OCI-LY7 (cell line): ENCODE data around the gene OR4C11. TPM values are rescaled to one million over a fixed set of nuclear protein-coding genes. Genes with fewer than 3 reads are reported as not detected.

Source experiments
- BruUV-seq: library from RNA; stranded (reverse); fragments of 400-500 nt; replicated peaks from 2 replicates; lab custom pipeline; 2021; lab: Mats Ljungman, UMichigan
- CTCF ChIA-PET: fragments of 300-600 bp; sonication (Branson Sonifier 250); formaldehyde crosslinking; loops from one replicate; lab custom pipeline; 2022; ENCODE audit warnings: antibody characterized with exemption; ENCODE audit not compliant: unreplicated experiment; lab: Charles Lee
- POLR2A ChIA-PET: fragments of 300-600 bp; sonication (Branson Sonifier 250); formaldehyde crosslinking; loops from one replicate; lab custom pipeline; 2022; ENCODE audit warnings: antibody characterized with exemption; lab: Charles Lee
- DNase-seq: peaks from one replicate; pipeline ENCODE4 v3.0.0-alpha.2; 2015; ENCODE audit warnings: low spot score
- H2AFZ ChIP-seq: fragments of 200-600 bp; sonication (generic), shearing (Covaris generic); 2 replicates; pipeline ENCODE4 v1.6.1; 2014; ENCODE audit warnings: mild to moderate bottlenecking, antibody characterized with exemption, low read length, moderate library complexity
- H3K27ac ChIP-seq: fragments of 200-600 bp; sonication (generic); 2 replicates; pipeline ENCODE4 v1.5.1; 2014; ENCODE audit warnings: mixed run types, low read depth, mild to moderate bottlenecking, moderate library complexity, low read length, inconsistent platforms; ENCODE audit not compliant: poor library complexity, severe bottlenecking
- H3K36me3 ChIP-seq: fragments of 200-600 bp; sonication (generic); 2 replicates; pipeline ENCODE4 v1.6.1; 2014; ENCODE audit warnings: mild to moderate bottlenecking, antibody characterized with exemption, low read length, moderate library complexity, mixed read lengths; ENCODE audit not compliant: insufficient read depth
- H3K4me1 ChIP-seq: fragments of 200-600 bp; sonication (generic); 2 replicates; pipeline ENCODE4 v1.5.1; 2014; ENCODE audit warnings: mild to moderate bottlenecking, low read length; ENCODE audit not compliant: insufficient read depth, poor library complexity, severe bottlenecking
- H3K4me2 ChIP-seq: fragments of 200-600 bp; sonication (generic); 2 replicates; pipeline ENCODE4 v1.6.1; 2014; ENCODE audit warnings: mild to moderate bottlenecking, low read length
- H3K4me3 ChIP-seq: fragments of 200-600 bp; sonication (generic); 2 replicates; pipeline ENCODE4 v1.5.1; 2014; ENCODE audit warnings: mild to moderate bottlenecking, low read depth, low read length; ENCODE audit not compliant: poor library complexity, severe bottlenecking
- H3K79me2 ChIP-seq: fragments of 200-600 bp; sonication (generic); 2 replicates; pipeline ENCODE4 v1.6.1; 2016; ENCODE audit warnings: low read depth, mild to moderate bottlenecking, low read length, moderate library complexity, mixed read lengths; ENCODE audit not compliant: insufficient read depth
- H3K9me2 ChIP-seq: fragments of 200-600 bp; sonication (generic); 2 replicates; pipeline ENCODE4 v1.6.1; 2016; ENCODE audit warnings: mild to moderate bottlenecking, low read length, mixed read lengths; ENCODE audit not compliant: insufficient read depth
- H3K9me3 ChIP-seq: fragments of 200-600 bp; sonication (generic); 2 replicates; pipeline ENCODE4 v1.6.1; 2014; ENCODE audit warnings: mild to moderate bottlenecking, mixed run types, low read length, mixed read lengths
- H4K20me1 ChIP-seq: fragments of 200-600 bp; sonication (generic); 2 replicates; pipeline ENCODE4 v1.6.1; 2014; ENCODE audit warnings: mild to moderate bottlenecking, antibody characterized with exemption, low read length, moderate library complexity, mixed read lengths; ENCODE audit not compliant: insufficient read depth
- CTCF ChIP-seq: fragments of 200-600 bp; sonication (generic); conservative IDR thresholded peaks from 2 replicates; pipeline ENCODE4 v1.5.1; 2014; ENCODE audit warnings: mild to moderate bottlenecking, antibody characterized with exemption, low read length, moderate library complexity, mixed read lengths
- EZH2phosphoT487 ChIP-seq: fragments of 200-600 bp; sonication (generic); IDR thresholded peaks from 2 replicates; pipeline ENCODE4 v1.6.1; 2018; ENCODE audit warnings: low read depth, borderline replicate concordance, mild to moderate bottlenecking, mixed run types, antibody characterized with exemption, low read length, moderate library complexity, mixed read lengths
- intact Hi-C: fragments of 100-400 bp; cut with micrococcal nuclease; formaldehyde crosslinking; loops from one replicate; pipeline ENCODE4 v1.10.0; 2022; ENCODE audit not compliant: unreplicated experiment
- total RNA-seq, 2 experiments: library from RNA; depleted of rRNA in 1 of 2; stranded (reverse); fragments of >200 nt in 1 of 2; shearing (Covaris generic) in 1 of 2; gene quantifications; 2 replicates each; pipeline ENCODE4 v1.2.3, GENCODE V29; 2014 to 2022

OR4C11 gene
- total RNA-seq, 2 experiments from 2014 or later, result not detected

- Histone ChIP-seq H3K9me3 (0 out of 2 replicates have a peak, but pooled peaks cover 6% of the 10 kb centered on the region), H4K20me1 (no peaks in the 10 kb centered on the region), H3K4me1 (no peaks in the 10 kb centered on the region), H3K4me2 (no peak overlapping the region), H3K36me3 (no peaks in the 10 kb centered on the region), H3K27ac (no peak overlapping the region), H3K4me3 (no peak overlapping the region), H3K79me2 (no peaks in the 10 kb centered on the region), H3K9me2 (no peaks in the 10 kb centered on the region), H2AFZ (no peak overlapping the region)
- no peak for TF ChIP-seq EZH2phosphoT487
- TF ChIP-seq CTCF, result no peak
- ChIA-PET CTCF (no interaction called here), POLR2A (no interaction called here)
- intact Hi-C loops, result no loop called here
- no peak for DNase-seq
- BruUV-seq, result no TSS peak
These were observed 17.1 kb upstream of the OR4C11 start for GRCh38 chr11:55624531-55624930.

- Histone ChIP-seq H3K27ac (no peak overlapping the region), H3K79me2 (no peaks in the 10 kb centered on the region), H3K4me2 (no peak overlapping the region), H3K4me1 (no peaks in the 10 kb centered on the region), H3K9me2 (no peaks in the 10 kb centered on the region), H2AFZ (no peak overlapping the region), H4K20me1 (no peaks in the 10 kb centered on the region), H3K36me3 (no peaks in the 10 kb centered on the region), H3K9me3 (peaks cover 14% of the 10 kb centered on the region; the same call in 1 of the 2 replicates), H3K4me3 (no peak overlapping the region)
- no peak for TF ChIP-seq EZH2phosphoT487
- TF ChIP-seq CTCF, result no peak
- no TSS peak for BruUV-seq
- intact Hi-C loops, result no loop called here
- CTCF ChIA-PET, result no interaction called here
- no peak for DNase-seq
- POLR2A ChIA-PET, result no interaction called here
These were observed 34.9 kb downstream of the OR4C11 start for GRCh38 chr11:55572548-55572947.

- no peaks in the 10 kb centered on the region for H4K20me1 ChIP-seq
- DNase-seq, result no peak
- CTCF ChIA-PET, result no interaction called here
- POLR2A ChIA-PET, result no interaction called here
- TF ChIP-seq CTCF (no peak), EZH2phosphoT487 (no peak)
- no peak within 1 kb of the TSS for H3K4me3 ChIP-seq
- peaks cover 11% of the 10 kb centered on the region; the same call in 1 of the 2 replicates for H3K9me3 ChIP-seq
- BruUV-seq, result no TSS peak
- no peak within 1 kb of the TSS for H3K27ac ChIP-seq
- no peaks in the 10 kb centered on the region for H3K36me3 ChIP-seq
- no peaks in the 10 kb centered on the region for H3K9me2 ChIP-seq
- intact Hi-C loops, result no loop called here
- no peaks in the 10 kb centered on the region for H3K79me2 ChIP-seq
- no peaks in the 10 kb centered on the region for H3K4me1 ChIP-seq
- H2AFZ ChIP-seq, result no peak within 1 kb of the TSS
- H3K4me2 ChIP-seq, result no peak within 1 kb of the TSS
These were observed 35.6 kb downstream of the OR4C11 start, which contains the start of gene OR4C16 for GRCh38 chr11:55571828-55572227. Gene OR4C16 (plus strand): TSS chr11:55572128. CDS start chr11:55572128, 0 bp downstream.
